ENCODE results near the gene JPH4.
"Not testable (repeated sequence)": the region's sequence is repeated elsewhere in the genome, so short reads cannot be mapped to it uniquely, and the experiment has no call there.

JPH4 gene

GRCh38 chr14:23546450-23547035, 32.0 kb downstream of the JPH4 start:
- no peak for DNase-seq (ENCODE audit: low read depth)

- DNase-seq (ENCODE audit: low read depth), result no peak
These were observed 32.7 kb downstream of the JPH4 start for GRCh38 chr14:23545740-23546365.

- DNase-seq (ENCODE audit: low read depth), result no peak
These were observed 33.8 kb downstream of the JPH4 start for GRCh38 chr14:23544511-23545447.

GRCh38 chr14:23543403-23543802, 35.2 kb downstream of the JPH4 start:
- no peak for DNase-seq (ENCODE audit: low read depth)

GRCh38 chr14:23542261-23542660, 36.3 kb downstream of the JPH4 start:
- DNase-seq (ENCODE audit: low read depth), result no peak

GRCh38 chr14:23540141-23540469, 38.5 kb downstream of the JPH4 start:
- no peak for DNase-seq (ENCODE audit: low read depth)

GRCh38 chr14:23539248-23540140, 39.1 kb downstream of the JPH4 start:
- DNase-seq (ENCODE audit: low read depth), result no peak

GRCh38 chr14:23538785-23539184, 39.8 kb downstream of the JPH4 start:
- DNase-seq (ENCODE audit: low read depth), result no peak

GRCh38 chr14:23538050-23538718, 40.4 kb downstream of the JPH4 start:
- DNase-seq (ENCODE audit: low read depth), result no peak

- DNase-seq (ENCODE audit: low read depth), result no peak
These were observed 41.1 kb downstream of the JPH4 start for GRCh38 chr14:23537351-23538049.

- not testable (repeated sequence) for DNase-seq (ENCODE audit: low read depth)
These were observed 41.7 kb downstream of the JPH4 start for GRCh38 chr14:23536906-23537305.

- no peak for DNase-seq (ENCODE audit: low read depth)
These were observed 42.1 kb downstream of the JPH4 start for GRCh38 chr14:23536494-23536893.

- DNase-seq (ENCODE audit: low read depth), result no peak
These were observed 42.6 kb downstream of the JPH4 start for GRCh38 chr14:23535943-23536342.

- DNase-seq (ENCODE audit: low read depth), result no peak
These were observed 44.7 kb downstream of the JPH4 start for GRCh38 chr14:23533652-23534435.

GRCh38 chr14:23532658-23533057, 45.9 kb downstream of the JPH4 start:
- DNase-seq (ENCODE audit: low read depth), result no peak

- no peak for DNase-seq (ENCODE audit: low read depth)
These were observed 47.2 kb downstream of the JPH4 start for GRCh38 chr14:23531391-23531790.

GRCh38 chr14:23530375-23531055, 48.1 kb downstream of the JPH4 start:
- no peak for DNase-seq (ENCODE audit: low read depth)

- DNase-seq (ENCODE audit: low read depth), result no peak
These were observed 49.6 kb downstream of the JPH4 start for GRCh38 chr14:23529016-23529415.

- DNase-seq (ENCODE audit: low read depth), result no peak
These were observed 50.0 kb downstream of the JPH4 start for GRCh38 chr14:23528555-23528954.

GRCh38 chr14:23525611-23526010, 53.0 kb downstream of the JPH4 start:
- DNase-seq (ENCODE audit: low read depth), result no peak

Measured in activated T-helper 9 cell treated with anti-CD3 and anti-CD28 coated beads, Interleukin-2, amount 50 U/mL, for 16 hours (primary cell).